Jurkat, Clone E6-1 (cell line): ENCODE measurements around the gene SYPL2.

Experiments used
- DNase-seq: peaks from one replicate; pipeline ENCODE4 v3.0.0-alpha.2; 2011; ENCODE audit warnings: low read depth, low spot score
- H3K4me3 ChIP-seq: 2 replicates; pipeline ENCODE4 v1.5.1; 2011; ENCODE audit warnings: mild to moderate bottlenecking, low read length, control low read depth, moderate library complexity

SYPL2 gene

DNA sequence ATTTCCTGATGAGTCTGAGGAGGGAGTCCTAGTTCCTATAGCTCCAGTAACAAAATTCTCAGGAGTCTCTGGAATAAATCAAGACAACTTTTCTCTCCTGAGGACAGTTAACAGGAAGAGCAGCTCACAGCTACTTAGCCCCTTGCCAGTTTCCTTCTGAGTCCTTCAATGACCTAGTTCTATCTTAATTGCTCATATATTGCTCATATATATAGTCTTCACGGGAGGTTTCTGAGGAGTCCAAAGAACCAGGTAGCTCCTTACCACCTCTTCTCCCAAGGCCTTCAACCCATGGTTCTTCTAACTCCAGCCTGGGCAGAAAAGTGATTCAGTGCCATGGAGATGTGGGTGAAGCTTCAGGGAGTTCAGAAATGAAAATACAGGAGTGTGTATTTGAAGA is 38.6 kb downstream of the SYPL2 start:
- no peak overlapping the region for H3K4me3 ChIP-seq
- no peak for DNase-seq

DNA sequence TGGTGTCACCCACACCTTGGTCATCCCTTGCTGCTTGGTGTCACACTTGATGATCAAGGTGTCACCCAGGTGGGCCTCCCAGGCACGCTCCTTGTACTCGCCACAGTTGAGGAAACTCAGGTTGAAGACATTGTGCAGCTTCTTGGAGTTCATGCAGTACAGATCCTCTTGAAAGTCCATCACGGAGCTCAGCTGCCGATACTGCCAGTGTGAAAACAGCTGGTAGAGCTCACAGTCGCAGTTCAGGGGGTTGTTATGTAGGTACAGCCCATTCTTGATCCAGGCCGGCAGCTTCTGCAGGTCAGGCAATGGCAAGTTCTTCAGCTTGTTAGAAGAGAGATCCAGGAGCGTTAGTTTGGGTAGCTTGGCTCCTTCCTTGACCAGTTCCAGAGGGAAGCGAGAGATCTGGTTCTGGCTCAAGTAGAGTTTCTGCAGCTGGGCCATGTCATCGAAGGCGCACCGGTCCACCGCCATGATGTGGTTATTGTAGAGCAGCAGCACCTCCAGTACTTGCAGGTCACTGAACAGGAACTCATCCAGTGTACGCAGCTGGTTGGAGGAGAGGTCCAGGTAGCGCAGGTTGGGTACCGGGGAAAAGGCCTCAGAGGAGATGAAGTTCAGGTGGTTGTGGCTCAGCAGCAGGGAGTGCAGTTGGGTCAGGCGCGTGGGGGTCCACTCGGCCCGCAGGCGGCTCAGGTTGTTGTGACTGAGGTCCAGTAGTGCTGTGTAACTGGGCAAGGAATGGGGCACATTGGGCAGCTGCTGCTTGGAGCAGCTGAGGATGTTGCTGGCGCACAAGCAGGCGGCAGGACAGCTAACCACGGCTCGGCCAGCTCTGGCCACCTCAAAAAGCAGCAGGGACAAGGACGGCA is 41.9 kb downstream of the SYPL2 start:
- no peak for DNase-seq
- no peak overlapping the region for H3K4me3 ChIP-seq

DNA sequence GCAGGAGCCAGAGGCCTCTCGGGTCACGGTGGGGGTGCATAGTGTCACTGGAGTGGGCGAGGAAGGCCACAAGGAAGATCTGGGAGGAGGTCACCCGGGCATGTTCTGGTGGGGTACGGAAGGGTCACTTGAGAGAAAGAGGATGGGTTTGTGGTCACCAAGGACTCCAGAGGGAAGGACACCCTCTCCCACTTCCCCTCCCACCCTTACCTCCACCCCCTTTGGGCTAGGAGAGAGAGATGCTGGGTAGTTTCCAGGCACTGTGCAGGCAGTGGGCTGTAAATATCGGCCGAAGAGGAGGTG is 42.5 kb downstream of the SYPL2 start:
- DNase-seq, result no peak

DNA sequence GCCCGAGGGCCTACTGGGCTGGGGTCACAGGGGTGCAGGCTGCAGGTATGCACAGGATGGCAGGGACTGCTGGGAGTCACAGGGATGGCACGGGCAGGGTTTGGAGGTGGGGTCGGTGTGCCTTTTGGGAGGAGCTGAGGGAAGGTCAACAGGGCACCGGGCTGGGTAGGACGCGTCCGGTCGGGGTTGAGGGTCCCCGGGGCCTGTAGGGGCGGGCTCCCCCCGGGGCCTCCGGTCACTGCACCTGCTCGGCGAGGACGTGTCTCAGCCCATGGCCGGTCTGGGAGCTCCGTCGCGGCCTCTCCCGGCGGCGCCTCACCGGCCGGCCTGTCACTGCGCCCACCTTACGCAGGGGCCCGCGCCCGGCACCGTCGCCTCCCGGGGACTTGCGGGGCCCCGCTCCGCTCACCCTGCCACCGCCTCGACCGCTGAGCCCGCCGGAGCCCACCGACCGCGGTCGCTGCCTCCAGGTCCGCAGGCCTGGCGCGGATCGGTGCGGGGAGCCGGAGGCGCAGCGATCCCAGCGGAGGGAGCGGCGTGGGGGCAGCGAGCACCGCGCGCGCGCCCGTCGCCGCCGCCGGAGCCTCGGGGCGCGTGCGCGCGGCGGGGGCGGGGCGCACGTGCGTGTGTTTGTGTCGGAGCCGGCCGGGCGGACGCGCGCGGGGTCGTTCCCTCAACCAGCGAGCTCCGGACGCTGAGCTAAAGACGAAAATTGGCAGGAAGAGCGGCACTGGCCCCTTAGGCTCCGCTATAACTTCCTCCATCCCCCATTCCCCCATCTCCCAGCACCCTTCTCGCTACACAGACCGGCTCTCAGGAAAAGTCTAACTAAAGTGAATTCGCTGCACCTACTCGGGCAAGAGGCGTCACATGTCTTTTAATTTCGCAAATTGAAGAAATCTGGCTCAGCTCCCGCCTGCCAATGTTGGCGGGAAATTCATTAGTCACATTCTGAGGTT is 43.1 kb downstream of the SYPL2 start, which contains the start of gene AMIGO1:
Gene AMIGO1 (minus strand): TSS at position 552 of the 959 bp plus-strand sequence. CDS start 815 bp downstream, outside the sequence.
- DNase-seq, result no peak

More for the DNA sequence above, 42.5 kb downstream of the SYPL2 start:
- H3K4me3 ChIP-seq, result no peak overlapping the region

DNA sequence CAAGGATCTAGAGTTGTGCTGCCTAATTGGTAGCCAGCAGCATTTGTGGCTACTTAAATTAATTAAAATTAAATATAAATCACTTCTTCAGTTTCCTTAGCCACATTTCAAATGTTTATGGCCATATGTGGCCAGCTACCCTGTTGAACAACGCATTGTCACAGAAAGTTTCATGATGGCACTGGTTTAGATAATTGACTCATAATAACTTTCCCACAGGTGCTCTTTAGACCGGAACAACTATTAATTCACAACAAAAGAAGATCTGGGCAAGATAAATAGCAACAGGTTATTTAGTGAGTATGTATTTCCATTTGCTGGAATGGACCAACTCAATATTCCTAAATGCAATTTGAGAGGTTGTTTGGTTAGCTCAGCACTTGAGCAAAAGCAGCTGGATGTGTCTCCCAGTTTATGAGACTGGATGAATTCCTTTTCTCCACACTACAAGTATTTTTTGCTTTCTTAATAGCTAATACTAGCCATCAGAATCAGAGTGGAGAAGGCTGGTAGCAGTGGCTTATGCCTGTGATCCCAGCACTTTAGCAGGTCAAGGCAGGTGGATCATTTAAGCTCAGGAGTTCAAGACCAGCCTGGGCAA is 46.9 kb downstream of the SYPL2 start:
- no peak for DNase-seq
- H3K4me3 ChIP-seq, result no peak overlapping the region

More for the DNA sequence above, 43.1 kb downstream of the SYPL2 start, which contains the start of gene AMIGO1:
- peak within 1 kb of the TSS; percentile 63 for H3K4me3 ChIP-seq

DNA sequence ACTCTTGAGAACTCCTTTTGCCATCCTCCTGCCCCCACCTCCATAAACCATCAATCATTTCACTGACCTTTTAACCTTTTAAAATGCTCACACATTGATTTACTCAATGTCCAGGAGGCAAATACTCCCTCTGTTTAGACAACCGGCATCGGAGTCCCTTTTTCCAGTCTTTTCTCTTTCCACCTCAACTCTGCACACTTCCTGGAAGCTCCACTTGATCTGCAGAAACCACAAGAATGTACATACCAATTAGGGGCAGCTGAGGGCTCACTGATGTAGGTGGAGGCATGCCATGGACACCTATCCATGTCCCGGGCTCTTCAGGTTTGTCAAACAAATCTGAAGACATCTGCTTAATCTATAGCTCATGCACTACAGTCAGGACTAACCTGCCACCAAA is 48.5 kb downstream of the SYPL2 start:
- no peak overlapping the region for H3K4me3 ChIP-seq
- no peak for DNase-seq

DNA sequence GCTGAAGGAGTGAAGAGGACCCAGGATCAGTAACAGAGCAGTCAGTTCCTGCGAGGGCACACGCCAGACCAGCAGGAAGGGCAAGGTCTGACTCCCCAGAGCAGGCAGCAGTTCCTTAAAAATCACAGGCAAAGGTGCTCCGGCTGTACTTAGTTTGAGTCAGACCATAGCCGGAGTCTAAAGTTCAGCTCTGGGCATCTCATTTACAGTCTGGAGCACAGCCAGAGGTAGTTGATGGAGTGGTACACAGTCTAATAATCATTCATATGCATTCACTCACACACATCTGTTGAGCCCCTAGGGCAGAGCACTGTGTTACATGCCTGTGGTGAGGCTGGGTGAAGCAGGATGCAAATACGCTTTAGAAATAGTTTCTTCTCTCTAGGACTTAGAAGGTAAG is 50.5 kb downstream of the SYPL2 start:
- DNase-seq, result no peak
- H3K4me3 ChIP-seq, result no peak overlapping the region

DNA sequence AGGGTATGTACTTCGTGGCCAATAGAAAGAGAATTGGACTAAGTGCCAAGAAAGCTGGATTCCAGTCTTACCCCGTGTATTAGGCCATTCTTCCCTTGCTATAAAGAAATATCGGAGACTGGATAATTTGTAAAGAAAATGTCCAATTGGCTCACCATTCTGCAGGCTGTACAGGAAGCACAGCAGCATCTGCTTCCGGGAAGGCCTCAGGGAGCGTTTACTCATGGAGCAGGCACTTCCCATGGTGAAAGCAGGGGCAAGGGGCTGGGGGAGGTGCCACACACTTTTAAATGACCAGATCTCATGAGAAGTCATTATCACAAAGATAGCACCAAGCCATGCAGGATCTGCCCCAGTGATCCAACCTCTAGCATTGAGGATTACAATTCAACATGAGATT is 51.0 kb downstream of the SYPL2 start:
- H3K4me3 ChIP-seq, result no peak overlapping the region
- no peak for DNase-seq

DNA sequence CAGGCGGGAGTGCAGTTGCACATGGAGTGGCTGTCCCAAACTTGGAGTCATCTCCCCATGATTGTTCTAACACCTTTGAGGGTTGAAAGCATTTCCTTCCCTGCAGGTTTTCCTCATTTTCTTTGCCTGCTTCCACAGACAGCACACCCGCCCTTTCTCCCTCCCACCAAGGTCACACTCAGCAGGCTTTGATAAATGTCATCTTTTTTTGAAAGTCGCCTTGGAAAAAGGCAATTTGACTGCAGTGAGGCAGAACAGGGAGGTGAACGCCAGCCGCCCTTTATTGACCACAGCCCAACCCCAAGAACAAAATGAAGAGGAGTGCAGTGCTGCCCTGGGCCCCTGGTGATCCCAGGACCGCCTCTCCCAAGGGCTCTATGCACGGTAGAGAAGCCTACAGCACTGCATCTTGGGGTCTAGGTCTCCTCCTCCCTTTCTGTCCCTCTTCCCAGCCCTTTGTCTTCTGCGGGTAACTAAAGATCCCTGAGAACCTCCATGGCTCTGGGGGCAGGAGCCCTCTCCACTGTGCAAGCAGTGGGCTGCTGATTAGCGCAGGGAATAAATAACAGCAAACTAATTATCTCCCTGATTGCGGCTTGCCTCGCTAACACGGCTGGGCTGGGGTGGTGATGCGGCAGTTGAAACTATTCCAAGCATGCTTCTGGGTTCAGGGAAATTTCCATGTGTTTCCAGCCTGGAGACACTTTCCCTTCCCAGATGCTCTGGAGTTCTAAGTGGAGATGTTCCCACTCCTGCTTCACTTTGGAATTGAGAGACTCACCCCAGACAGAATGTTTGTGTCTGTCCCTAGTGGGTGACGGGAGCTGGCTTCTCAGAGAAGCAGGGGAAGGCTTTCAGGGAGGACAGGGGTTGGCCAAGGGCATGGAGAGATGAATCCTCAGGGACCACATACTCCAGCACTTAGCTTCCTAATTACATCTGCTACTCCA is 54.9 kb downstream of the SYPL2 start:
- H3K4me3 ChIP-seq, result no peak overlapping the region
- DNase-seq, result no peak

DNA sequence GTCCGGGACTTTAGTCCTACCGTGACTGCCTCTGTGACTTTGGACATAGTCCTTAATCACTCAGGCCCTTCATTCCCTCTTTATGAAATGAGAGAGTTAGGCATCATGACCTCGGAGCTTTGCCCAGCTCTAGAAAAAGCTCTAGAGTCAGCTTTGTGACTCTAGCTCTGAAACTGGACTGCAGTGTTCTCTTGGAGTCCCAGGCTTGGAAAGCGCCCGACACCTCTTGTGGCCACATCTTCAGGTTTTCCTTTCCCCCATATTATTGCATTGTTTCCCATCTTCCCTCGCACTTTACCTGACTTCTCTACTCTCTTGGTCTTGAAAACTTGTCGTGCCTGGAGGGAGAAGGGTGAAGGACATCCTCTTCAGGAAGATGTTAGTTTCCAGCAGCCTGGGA is 55.7 kb downstream of the SYPL2 start:
- no peak overlapping the region for H3K4me3 ChIP-seq
- no peak for DNase-seq

DNA sequence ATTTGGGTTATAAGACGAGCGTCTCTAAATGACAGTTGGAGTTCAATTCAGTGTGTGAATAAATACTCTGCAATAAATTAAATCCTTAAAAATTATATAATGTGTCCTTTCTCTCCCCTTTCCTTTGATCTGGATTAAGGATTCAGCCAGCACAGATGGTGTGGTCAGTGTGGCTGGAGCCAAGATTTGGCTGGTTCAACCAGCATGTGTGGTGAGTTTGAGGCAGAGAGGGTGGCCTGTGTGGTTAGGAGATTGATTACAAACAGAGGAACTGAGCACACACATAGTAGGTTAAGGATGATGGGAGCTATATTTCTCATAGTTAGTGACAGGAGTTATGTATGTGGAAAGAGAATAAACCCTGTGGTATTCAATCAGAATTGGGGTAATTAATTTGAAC is 57.4 kb downstream of the SYPL2 start:
- DNase-seq, result no peak
- H3K4me3 ChIP-seq, result no peak overlapping the region

DNA sequence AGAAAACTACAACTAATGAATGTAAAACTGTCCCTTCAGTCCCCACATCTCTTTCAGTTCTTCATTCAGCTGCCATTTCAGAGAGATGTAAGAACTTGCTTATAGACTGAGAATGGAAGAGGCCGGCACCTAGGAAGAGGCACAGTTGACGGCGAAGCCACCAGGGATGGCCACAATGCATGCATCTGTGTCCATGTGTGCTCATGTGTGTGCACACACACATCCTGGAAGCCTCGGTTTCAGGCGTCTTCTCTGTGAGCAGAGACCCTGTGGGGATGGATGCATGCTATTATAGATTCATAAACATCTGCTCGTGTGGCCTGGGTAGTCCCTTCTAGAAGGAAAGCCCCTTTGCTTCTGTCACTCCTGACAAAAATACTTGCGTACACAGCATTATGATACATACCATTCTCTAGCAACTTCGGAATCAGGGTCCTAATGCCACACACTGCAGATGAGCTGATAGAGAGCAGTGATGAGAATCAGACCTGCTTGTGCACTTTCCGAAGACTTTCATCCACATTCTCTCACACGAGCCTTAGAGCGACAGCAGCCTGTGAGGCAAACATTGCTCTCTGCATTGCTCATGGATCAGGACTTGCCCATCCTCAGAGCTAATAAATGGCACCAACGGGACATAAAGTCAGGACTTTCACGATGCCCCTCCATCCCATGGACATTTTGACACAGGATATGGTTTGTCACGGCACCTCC is 60.9 kb downstream of the SYPL2 start:
- DNase-seq, result no peak

DNA sequence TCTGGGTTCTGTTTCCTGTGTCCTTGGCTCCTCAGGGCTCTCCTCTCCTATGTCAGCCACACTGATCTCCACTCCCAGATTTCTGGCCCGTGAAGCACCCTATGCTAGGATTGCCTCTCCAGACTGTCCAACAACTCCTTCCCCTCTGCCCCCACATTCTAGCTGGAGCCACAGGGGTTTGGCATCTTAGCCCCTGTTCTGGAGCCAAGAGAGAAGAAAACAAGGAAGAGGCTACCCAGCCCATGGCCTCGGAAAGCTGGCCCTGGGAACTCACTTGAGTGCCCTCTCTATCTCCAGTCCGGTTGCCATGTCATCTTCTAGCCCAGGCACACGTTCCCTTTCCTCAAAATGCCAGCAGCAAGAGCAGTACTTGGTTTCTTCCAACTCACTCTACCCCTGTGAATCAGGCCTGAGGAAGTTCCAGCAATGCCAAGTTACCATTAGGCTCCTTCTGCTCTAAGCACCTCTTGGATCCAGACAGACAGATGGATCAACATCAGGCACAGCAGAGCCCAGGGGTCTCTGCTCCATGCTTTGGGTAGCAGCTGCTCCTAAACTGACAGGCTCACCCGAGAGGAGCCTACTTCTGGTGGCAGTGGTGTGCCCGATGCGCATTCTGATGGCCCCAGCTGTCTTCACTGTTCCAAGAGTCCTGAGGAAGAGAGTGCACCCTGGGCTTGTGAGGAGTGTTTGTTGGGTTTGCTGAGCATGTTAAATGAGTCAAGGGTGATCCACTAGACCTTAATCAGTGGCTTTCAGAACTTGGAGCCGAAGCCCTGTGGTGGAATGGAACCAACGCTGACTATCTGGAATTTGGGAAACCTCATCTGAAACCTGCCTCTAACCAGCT is 61.7 kb downstream of the SYPL2 start:
- DNase-seq, result no peak
- no peak overlapping the region for H3K4me3 ChIP-seq

More for the DNA sequence above, 60.9 kb downstream of the SYPL2 start:
- no peak overlapping the region for H3K4me3 ChIP-seq

DNA sequence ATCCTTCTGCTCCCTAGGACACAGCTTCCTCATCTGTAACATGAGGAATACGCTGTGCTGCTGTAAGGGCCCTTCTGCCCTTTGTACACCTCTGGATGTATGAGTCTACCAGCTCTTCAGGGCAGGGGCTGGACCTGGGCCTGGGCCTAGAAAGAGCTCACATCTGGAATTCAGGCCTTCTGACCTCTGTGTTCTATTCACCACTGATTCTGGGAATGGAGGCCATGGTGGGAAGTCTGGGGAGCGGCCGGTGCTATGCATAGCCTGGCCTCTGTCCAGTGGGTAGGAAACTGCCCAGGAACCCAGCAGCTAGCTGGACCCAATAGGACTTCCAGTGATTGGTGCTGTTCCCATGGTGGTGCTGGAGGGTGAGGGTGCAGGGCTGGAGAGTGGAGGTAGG is 62.4 kb downstream of the SYPL2 start:
- no peak for DNase-seq
- H3K4me3 ChIP-seq, result no peak overlapping the region

DNA sequence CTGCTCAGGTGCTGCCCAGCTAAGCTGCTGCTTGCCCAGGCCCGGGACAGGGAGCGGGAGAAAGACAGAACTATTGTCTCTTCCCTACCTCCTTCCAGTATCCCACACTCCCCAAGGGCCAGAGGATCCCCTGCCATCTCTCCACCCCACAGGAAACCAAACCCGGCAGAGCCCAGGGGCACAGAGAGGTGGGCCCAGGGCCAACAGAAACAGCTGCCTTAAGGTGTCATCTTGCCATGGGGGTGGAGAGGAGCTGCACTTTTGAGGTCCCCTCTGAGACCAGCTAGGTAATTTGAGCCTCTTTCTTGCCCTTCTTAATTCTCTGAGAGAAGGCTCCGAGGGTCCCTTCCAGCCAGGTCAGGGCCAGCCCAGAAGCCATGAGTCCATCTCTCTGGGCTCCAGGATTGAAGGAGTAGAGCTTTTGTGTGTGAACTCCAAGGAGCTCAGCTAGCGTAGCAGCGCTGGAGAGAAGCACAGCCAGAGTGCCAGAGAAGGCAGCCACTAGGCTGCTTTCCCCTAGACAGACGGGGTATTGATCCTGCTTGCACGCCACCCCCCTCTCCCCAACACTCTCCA is 63.6 kb downstream of the SYPL2 start:
- no peak overlapping the region for H3K4me3 ChIP-seq
- DNase-seq, result no peak

DNA sequence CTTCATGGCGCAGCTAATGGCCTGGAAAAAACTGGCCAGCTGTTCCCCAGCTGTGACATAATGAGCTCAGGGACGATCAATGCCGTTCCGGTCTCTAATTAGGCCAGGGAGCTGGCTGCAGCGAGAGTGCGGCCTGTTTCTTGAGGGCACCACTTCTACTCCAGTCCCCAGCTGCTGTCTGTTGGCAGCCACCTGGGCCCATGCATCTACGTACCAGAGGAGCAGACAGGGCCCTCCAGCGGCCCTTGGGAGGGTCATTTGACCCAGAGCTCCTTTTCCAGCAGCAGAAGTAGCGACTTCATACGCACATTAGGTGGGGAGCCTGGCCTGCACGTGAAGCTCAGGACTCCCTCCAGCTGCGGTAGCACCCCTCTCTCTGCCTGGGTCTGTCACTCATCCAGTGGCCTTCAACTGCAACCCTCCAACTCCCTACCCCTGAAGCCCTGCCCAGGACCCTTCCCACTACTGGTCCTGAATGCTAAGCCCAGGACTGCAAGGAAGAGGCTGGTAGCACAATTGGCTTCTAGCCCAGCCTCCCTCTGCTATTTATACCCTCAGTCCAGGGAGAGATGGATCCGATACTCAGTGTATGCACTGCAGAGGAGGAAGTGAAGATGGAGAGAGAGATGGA is 64.2 kb downstream of the SYPL2 start:
- no peak for DNase-seq

More for the DNA sequence above, 64.2 kb downstream of the SYPL2 start:
- no peak overlapping the region for H3K4me3 ChIP-seq
